Activated T-helper 17 cell treated with anti-CD3 and anti-CD28 coated beads, Interleukin-2, amount 50 U/mL, for 72 hours (primary cell): ENCODE results near the gene ITGA3. TPM values are rescaled to one million over a fixed set of nuclear protein-coding genes. Genes with fewer than 3 reads are reported as not detected.
"Not testable (repeated sequence)": the region's sequence is repeated elsewhere in the genome, so short reads cannot be mapped to it uniquely, and the experiment has no call there.

Experiments
- ATAC-seq: fragments of 150-1000 bp; cut with Tn5 transposase; replicated peaks from 2 replicates; pipeline ENCODE4 v1.10.0; 2021; ENCODE audit warnings: mild to moderate bottlenecking, moderate library complexity
- H3K27ac Mint-ChIP-seq: one replicate; pipeline ENCODE4 v1.8.0; 2022; ENCODE audit warnings: mixed read lengths
- H3K27me3 Mint-ChIP-seq: one replicate; pipeline ENCODE4 v1.8.0; 2022; ENCODE audit warnings: mixed read lengths
- H3K36me3 Mint-ChIP-seq: one replicate; pipeline ENCODE4 v1.8.0; 2022; ENCODE audit warnings: low read depth, mild to moderate bottlenecking, mixed read lengths
- H3K4me1 Mint-ChIP-seq: one replicate; pipeline ENCODE4 v1.8.0; 2022; ENCODE audit warnings: mixed read lengths
- H3K4me3 Mint-ChIP-seq: one replicate; pipeline ENCODE4 v1.8.0; 2022; ENCODE audit warnings: mild to moderate bottlenecking, mixed read lengths
- H3K9me3 Mint-ChIP-seq: one replicate; pipeline ENCODE4 v1.8.0; 2022; ENCODE audit warnings: mixed read lengths
- total RNA-seq, 2 donors: library from RNA; stranded (reverse); gene quantifications; one replicate each; pipeline ENCODE4 v1.2.3, GENCODE V29; 2022

ITGA3 gene
- total RNA-seq, 2 donors from 2014 or later: 5.3 to 22.2 TPM

DNA sequence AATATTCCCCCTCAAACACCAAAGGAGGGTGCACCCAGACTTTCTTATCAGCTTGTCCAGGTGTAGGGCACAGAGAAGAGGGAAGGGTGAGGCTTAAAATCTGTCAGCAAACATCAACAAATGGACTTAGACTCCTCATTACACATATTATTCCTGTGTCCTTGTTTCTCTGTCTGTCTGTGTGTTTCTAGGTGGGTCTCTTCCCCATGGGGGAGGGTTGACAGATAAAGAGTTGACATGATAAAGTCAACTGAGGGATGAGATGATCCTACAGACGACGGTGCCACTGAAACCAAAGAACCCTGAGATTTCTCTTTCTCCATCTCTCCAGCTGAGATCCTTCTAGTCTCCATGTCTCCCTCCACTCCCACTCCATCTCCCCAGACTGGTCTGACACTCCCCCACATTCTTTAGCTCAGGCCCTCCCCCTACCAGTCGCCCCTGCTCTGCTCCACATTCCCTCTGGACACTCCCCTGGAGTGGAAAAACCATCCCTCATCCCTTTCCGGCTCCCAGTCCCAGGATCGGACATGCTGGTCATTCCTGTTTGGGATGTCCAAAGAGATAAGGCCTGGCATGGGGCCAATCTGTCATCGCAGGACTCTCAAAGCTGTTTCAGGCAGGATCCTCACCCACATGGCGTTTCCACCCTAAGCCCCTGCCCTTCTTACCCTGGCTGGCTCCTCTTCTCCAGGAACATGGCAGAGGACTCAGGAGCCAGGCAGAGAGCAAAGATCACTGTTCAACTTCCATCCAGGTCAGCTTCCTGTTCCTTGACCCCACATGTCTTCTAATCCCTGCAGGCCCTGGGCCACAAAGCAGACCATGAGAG is 2.9 kb upstream of the ITGA3 start:
- Mint-ChIP-seq H3K27ac (peak overlapping the region; percentile 56), H3K4me3 (no peak overlapping the region), H3K4me1 (peaks cover 18% of the 10 kb centered on the region), H3K36me3 (no peaks in the 10 kb centered on the region), H3K9me3 (no peaks in the 10 kb centered on the region), H3K27me3 (peaks cover 6% of the 10 kb centered on the region)
- ATAC-seq: no peak

DNA sequence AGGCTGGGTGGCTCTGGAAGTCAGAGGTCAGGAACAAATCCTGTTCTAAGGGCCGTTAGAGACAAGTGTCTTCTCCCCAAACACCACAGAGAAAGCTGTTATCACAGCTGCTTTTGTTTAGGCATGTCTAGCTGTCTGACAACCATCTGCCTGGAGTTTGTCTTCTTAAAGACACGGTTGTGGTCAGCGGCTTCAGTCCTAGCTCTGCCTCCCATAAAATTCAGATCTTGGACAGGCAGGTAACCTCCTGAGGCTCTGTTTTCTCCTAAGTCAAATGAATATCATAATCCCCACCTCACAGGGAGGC is 2.3 kb upstream of the ITGA3 start:
- no peak for ATAC-seq
- Mint-ChIP-seq H3K36me3 (no peaks in the 10 kb centered on the region), H3K27me3 (peaks cover 6% of the 10 kb centered on the region), H3K9me3 (no peaks in the 10 kb centered on the region), H3K4me3 (no peak overlapping the region), H3K4me1 (peaks cover 18% of the 10 kb centered on the region), H3K27ac (no peak overlapping the region)

DNA sequence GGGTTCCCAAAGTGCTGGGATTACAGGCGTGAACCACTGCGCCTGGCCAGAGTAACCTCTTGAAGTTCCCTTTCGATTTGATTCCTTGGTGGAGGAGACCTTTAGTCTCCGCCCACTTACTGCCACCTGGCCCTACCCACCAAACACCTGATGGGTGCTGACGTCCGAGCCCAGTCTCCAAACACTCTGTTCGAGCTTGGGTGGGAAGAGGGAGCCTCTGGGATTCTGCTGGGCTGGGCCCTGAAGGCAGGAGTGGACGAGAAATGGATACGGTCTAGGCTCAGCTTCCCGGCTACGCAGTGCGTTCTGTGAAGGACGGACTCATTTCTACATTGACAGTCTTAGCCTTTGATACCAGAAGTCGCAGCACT is 870 bp upstream of the ITGA3 start:
- Mint-ChIP-seq H3K36me3 (no peaks in the 10 kb centered on the region), H3K4me1 (peaks cover 14% of the 10 kb centered on the region), H3K27ac (peak overlapping the region; percentile 86), H3K4me3 (peak overlapping the region; percentile 96), H3K27me3 (no peaks in the 10 kb centered on the region), H3K9me3 (no peaks in the 10 kb centered on the region)
- no peak for ATAC-seq

DNA sequence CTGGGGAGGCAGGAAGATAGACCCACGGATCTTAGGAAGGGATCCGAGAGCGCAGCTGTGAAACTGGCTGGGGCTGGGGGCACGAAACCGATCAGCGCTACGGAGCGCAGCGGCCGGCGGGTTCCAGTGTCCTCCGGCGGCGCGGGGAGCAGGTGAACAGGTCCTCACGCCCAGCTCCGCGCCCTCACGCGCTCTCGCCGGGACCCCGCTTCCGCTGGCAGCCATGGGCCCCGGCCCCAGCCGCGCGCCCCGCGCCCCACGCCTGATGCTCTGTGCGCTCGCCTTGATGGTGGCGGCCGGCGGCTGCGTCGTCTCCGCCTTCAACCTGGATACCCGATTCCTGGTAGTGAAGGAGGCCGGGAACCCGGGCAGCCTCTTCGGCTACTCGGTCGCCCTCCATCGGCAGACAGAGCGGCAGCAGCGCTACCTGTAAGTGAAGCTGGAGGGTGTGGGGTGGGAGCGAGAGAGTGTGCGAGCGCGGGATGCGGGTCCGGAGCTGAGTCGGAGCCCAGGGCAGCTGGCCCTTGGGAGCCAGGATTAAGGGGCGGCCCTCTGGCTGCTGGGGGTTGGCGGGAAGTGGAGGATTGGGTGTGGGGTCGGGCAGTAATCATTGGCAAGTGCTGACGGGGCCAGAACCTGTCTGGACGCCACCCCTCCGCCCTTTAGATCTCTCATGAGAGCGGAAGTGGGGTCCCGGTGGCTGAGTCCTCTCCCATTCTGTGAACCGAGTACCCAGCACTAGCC is 479 bp downstream of the ITGA3 start:
- Mint-ChIP-seq H3K4me3 (peak overlapping the region; percentile 96), H3K9me3 (no peaks in the 10 kb centered on the region), H3K4me1 (peaks cover 7% of the 10 kb centered on the region), H3K27ac (no peak overlapping the region), H3K27me3 (no peaks in the 10 kb centered on the region), H3K36me3 (no peaks in the 10 kb centered on the region)
- ATAC-seq: peak; percentile 72

DNA sequence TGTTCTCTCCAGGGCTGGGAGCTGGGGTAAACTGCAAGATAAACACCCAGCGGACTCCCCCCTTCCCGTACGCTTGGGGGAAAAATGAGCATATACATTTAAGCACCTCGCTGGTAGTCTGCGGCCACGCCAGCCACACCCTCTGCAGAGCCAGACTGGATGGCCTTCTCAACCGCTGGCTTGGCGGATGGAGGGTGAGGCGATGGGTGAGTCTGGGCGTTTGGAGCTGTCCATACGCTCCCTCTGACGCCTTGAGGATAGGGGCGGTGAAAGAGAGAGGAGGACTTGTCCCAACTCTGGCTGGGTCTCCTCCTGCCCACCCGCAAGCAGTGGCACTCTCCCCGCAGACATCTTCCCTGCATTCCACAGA is 1.0 kb downstream of the ITGA3 start:
- Mint-ChIP-seq H3K4me3 (peak overlapping the region; percentile 96), H3K9me3 (no peaks in the 10 kb centered on the region), H3K27me3 (no peaks in the 10 kb centered on the region), H3K36me3 (no peaks in the 10 kb centered on the region), H3K27ac (no peak overlapping the region), H3K4me1 (peaks cover 1% of the 10 kb centered on the region)
- no peak for ATAC-seq

DNA sequence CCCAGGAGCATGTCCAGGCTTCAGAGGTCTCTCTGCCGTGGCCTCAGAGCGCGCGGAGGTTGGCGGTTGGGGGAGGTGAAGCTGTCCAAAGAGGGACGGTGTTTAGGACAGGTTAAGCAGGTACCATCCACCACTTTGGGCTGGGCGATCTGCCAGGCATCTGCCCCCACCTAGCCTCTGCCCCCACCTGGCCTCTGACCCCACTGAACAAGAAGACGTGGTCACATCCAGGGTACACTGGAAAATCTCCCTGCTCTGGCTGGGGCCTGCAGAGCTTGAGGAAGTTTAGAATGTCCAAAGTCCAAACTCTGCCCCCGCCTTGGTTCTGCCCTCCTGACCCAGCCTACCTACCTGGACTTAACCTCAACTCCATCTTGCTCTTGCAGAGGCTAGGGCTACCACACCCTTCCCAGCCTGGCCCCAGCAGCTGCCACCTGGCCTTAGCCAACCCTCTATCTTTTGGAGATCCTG is 1.6 kb downstream of the ITGA3 start:
- Mint-ChIP-seq H3K4me1 (no peaks in the 10 kb centered on the region), H3K27me3 (no peaks in the 10 kb centered on the region), H3K36me3 (no peaks in the 10 kb centered on the region), H3K4me3 (peak overlapping the region; percentile 96), H3K9me3 (no peaks in the 10 kb centered on the region), H3K27ac (no peak overlapping the region)
- ATAC-seq: no peak

DNA sequence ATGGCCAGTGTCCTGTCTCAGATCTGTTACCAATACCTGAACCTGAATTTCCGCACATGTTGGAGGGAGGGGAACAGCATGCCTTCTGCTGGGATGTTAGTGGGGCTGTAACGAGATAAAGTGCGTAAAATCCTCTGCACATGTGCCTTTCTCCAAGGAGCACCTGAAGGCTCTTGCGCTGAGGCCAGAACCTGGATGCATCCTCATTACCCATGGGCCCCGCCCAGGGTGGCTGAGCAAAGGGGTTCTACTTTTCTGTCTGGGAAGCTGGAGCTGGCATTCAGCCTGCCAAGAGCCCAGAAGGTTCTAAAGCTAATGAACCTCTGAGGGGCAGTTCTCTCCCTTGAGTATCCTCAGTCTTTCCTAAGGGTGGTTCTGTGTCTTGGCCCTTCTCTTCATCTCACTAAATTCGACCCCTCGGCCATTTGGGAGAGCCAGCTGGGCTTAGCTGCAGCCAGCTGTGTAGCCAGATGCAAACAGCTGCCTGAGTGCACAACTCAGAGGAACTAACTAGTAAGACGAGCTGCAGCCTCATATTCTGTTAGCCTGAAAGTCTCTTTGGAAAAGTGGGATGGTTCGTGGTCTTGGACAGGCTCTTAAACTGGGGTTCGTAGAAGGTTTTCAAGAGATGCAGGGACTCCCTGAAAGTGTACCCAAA is 2.5 kb downstream of the ITGA3 start:
- no peak for ATAC-seq
- no peaks in the 10 kb centered on the region for H3K9me3 Mint-ChIP-seq
- no peak overlapping the region for H3K4me3 Mint-ChIP-seq
- H3K27ac Mint-ChIP-seq: no peak overlapping the region
- H3K36me3 Mint-ChIP-seq: no peaks in the 10 kb centered on the region
- no peaks in the 10 kb centered on the region for H3K27me3 Mint-ChIP-seq
- no peaks in the 10 kb centered on the region for H3K4me1 Mint-ChIP-seq

DNA sequence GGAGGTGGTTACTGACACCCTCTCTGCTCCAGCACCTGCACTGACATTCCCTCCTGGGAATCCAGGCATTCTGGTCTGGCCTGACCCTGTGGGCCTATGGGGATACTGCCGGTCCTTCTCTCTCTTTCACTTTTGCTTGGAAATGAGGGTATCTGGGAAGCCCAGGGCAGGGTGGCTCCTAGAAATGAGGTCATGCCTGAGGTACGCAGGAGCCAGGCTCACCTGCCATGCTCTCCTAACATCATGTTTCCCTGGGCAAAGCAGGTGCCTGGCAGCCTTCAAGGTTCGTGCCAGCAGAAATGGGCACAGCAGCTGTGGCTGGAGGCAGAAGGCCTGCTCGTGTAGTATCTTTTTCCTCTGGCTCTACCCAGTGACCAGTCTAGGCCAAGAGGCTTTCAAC is 3.3 kb downstream of the ITGA3 start:
- no peak overlapping the region for H3K27ac Mint-ChIP-seq
- H3K4me3 Mint-ChIP-seq: no peak overlapping the region
- H3K4me1 Mint-ChIP-seq: no peaks in the 10 kb centered on the region

DNA sequence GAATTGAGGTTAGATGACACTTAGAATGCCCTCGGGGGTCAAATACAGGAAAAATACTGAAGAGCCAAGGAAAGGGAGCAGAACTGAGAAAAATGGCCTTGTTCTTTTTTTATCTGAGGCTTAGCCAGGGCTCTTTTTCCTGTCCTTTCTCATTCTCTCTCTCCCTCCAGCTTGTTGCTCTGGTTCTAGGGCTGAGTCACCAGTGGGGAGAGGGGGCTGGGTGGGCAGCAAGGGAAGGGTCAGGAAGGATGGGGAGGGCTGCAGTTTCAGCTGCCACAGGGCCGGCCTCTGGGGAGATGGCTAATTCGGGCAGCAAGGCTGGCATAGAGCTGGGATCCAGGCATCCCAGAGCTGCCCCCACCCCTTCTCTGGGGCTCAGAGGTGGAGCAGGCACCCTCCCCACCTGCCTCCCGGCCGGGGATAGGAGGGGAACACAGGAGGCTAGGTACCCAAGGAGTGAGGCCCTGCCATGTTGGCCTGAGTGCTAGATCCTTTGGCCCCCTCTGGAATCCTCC is 3.9 kb downstream of the ITGA3 start:
- no peaks in the 10 kb centered on the region for H3K36me3 Mint-ChIP-seq
- H3K9me3 Mint-ChIP-seq: no peaks in the 10 kb centered on the region
- H3K4me1 Mint-ChIP-seq: no peaks in the 10 kb centered on the region
- no peak overlapping the region for H3K27ac Mint-ChIP-seq
- no peak overlapping the region for H3K4me3 Mint-ChIP-seq
- ATAC-seq: no peak
- H3K27me3 Mint-ChIP-seq: no peaks in the 10 kb centered on the region

More for the DNA sequence above, 3.3 kb downstream of the ITGA3 start:
- ATAC-seq: no peak
- Mint-ChIP-seq H3K36me3 (no peaks in the 10 kb centered on the region), H3K27me3 (no peaks in the 10 kb centered on the region), H3K9me3 (no peaks in the 10 kb centered on the region)

DNA sequence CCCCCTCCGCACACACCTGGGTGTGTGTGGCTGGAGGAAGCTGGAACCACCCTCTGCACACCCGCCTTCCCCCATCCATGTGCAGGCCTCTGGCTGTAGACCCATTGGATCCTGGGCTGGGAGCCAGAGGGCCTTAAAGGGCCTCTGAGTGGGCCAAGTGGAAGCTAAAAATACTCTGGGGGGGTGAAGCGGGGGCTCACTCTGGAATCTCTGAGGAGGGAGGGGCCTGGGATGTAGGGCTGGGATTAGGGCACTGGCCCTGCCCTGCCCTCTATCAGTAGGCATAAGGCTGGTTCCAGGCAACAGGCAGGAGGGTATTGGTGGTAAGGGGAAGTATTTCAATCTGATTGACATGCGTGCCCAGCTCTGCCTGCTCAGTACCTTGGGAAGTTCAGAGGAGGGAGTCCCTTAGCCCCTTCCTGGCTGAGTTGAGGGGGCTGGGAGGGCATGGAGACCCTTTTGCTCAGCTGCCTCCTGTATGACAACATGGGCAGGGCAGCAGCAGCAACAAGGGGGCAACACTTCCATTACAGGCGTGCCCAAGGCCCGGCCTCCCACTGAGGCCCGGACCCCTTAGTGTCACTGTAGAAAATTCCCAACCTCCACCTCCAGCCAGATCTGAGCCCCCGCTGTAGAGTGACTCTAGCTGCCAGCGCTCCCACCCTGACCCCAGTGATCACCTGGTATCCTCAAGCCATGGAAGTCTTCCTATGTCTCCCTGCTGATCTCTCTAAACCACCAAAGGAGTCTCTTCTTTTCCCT is 5.2 kb downstream of the ITGA3 start:
- Mint-ChIP-seq H3K27ac (no peak overlapping the region), H3K27me3 (no peaks in the 10 kb centered on the region), H3K36me3 (no peaks in the 10 kb centered on the region), H3K4me1 (no peaks in the 10 kb centered on the region), H3K4me3 (no peak overlapping the region), H3K9me3 (no peaks in the 10 kb centered on the region)
- no peak for ATAC-seq

DNA sequence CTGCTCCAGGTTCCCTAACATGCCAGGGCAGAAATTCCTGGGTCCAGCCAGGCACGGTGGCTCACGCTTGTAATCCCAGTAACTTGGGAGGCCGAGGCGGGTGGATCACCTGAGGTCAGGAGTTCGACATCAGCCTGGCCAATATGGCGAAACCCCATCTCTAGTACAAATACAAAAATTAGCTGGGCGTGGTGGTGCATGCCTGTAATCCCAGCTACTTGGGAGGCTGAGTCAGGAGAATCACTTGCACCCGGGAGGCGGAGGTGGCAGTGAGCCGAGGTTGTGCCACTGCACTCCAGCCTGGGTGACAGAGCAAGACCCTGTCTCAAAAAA is 5.8 kb downstream of the ITGA3 start:
- not testable (repeated sequence) for H3K4me3 Mint-ChIP-seq, H3K27ac Mint-ChIP-seq, H3K9me3 Mint-ChIP-seq, H3K36me3 Mint-ChIP-seq, ATAC-seq, H3K4me1 Mint-ChIP-seq, H3K27me3 Mint-ChIP-seq

DNA sequence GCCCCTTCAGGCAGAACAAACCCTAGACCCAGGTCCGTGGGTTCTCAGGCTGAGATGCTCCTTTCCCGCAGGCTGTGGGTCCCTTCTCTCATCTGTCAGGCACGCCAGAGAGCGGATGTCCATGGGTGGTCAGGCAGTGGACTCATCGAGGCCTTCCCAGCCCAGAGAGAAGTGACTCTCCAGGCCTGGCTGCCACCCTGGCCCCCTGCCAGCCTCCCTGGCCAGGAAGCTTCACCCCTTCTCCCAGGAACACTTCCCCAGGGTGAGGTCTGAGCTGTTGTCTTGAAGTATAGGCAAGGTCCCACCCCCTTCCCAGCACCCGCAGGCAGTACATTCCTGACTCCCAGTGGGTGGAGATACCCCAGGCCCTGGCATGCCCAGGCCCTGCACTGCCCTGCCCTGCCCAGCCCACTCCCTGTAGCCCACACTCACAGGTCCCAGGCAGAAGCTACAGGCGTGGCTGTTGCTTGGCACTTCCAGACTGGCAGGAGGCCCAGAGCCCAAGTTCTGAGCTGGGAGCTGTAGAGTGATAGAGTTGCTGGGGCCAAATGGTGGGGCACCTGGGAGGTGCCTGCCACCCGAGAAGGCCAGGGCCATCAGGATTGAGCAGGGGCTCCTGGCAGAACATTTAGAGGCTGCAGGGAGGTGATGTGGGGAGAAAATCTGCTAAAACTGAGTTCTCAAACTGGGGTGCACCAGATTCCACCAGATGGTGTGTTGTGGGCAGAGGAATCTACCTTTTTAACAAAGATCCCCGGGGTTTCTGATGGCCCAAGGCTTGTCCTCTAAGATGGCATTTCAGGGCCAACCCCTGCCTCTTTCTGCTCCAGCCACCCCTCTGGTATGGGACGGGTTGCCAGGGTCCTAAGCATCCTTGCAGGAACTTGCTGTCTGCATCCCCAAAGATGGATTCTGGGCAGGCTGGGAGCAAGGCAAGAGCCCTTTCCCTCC is 6.7 kb downstream of the ITGA3 start:
- no peaks in the 10 kb centered on the region for H3K9me3 Mint-ChIP-seq
- no peak for ATAC-seq
- H3K4me1 Mint-ChIP-seq: no peaks in the 10 kb centered on the region
- no peaks in the 10 kb centered on the region for H3K36me3 Mint-ChIP-seq
- no peaks in the 10 kb centered on the region for H3K27me3 Mint-ChIP-seq
- no peak overlapping the region for H3K27ac Mint-ChIP-seq
- H3K4me3 Mint-ChIP-seq: no peak overlapping the region

DNA sequence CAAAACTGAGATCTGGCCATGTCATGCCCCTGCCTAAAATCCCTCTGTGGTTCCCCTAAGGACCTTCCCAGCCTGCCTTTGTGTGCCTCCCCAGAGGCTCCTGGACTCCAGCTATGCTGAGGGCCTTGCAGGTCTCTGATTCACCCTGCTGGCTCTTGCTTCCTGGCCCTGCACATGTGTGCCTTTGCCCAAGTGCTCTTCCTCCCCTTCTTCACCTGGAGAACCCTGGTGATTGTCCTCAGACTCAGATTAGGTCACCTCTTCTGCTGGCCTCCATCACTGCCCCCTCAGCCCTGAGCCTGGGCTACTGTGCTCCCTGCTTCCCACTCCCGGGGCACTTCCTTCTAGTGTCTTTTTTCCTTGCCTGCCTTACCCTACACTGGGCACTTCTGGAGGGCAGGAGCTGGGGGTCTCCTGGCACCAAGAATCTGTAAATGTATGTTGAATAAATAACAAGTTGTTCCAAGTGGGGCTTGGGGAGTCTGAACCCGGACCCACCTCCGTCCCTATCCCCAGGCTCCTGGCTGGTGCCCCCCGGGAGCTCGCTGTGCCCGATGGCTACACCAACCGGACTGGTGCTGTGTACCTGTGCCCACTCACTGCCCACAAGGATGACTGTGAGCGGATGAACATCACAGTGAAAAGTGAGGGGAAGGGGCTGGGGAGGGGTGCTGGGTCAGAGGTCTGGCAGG is 7.8 kb downstream of the ITGA3 start:
- no peak overlapping the region for H3K4me3 Mint-ChIP-seq
- no peak for ATAC-seq
- no peaks in the 10 kb centered on the region for H3K9me3 Mint-ChIP-seq
- no peaks in the 10 kb centered on the region for H3K36me3 Mint-ChIP-seq
- no peaks in the 10 kb centered on the region for H3K27me3 Mint-ChIP-seq
- no peaks in the 10 kb centered on the region for H3K4me1 Mint-ChIP-seq
- H3K27ac Mint-ChIP-seq: peak overlapping the region; percentile 81
